GM23338 (cell line): ENCODE data around the gene TCTN1. TPM values are rescaled to one million over a fixed set of nuclear protein-coding genes. Genes with fewer than 3 reads are reported as not detected.

Experiments
- ATAC-seq: fragments of 200-7000 bp; cut with Tn5 transposase; 3 replicates; pipeline ENCODE4 v1.9.1; 2020
- DNase-seq: peaks from one replicate; pipeline ENCODE4 v3.0.0-alpha.2; 2015; ENCODE audit warnings: low spot score
- H2AFZ ChIP-seq: fragments of 200-600 bp; sonication (generic); 2 replicates; pipeline ENCODE4 v1.8.0; 2016; ENCODE audit warnings: antibody characterized with exemption, mild to moderate bottlenecking, moderate library complexity
- H3F3A ChIP-seq: fragments of 200-600 bp; sonication (generic); replicated peaks from 2 replicates; pipeline ENCODE4 v1.8.0; 2017; ENCODE audit warnings: antibody characterized with exemption, mixed run types, low read depth
- H3K27ac ChIP-seq: fragments of 200-600 bp; sonication (generic); 2 replicates; pipeline ENCODE4 v1.6.1; 2016; ENCODE audit warnings: low read depth
- H3K27me3 ChIP-seq: fragments of 200-600 bp; sonication (generic); 2 replicates; pipeline ENCODE4 v1.8.0; 2016; ENCODE audit warnings: mild to moderate bottlenecking, mixed run types, moderate library complexity; ENCODE audit not compliant: insufficient read depth
- H3K36me3 ChIP-seq: fragments of 200-600 bp; sonication (generic); 2 replicates; pipeline ENCODE4 v1.8.0; 2016; ENCODE audit warnings: mild to moderate bottlenecking; ENCODE audit not compliant: insufficient read depth
- H3K4me1 ChIP-seq: fragments of 200-600 bp; sonication (generic); 2 replicates; pipeline ENCODE4 v1.8.0; 2016; ENCODE audit warnings: mild to moderate bottlenecking, moderate library complexity; ENCODE audit not compliant: insufficient read depth
- H3K4me2 ChIP-seq: fragments of 200-600 bp; sonication (generic); 2 replicates; pipeline ENCODE4 v1.7.1; 2017; ENCODE audit warnings: mixed run types
- H3K4me3 ChIP-seq: fragments of 200-600 bp; sonication (generic); 2 replicates; pipeline ENCODE4 v1.6.1; 2016; ENCODE audit warnings: mixed run types
- H3K79me2 ChIP-seq: fragments of 200-600 bp; sonication (generic); replicated peaks from 2 replicates; pipeline ENCODE4 v1.8.0; 2017; ENCODE audit warnings: mild to moderate bottlenecking; ENCODE audit not compliant: insufficient read depth
- H3K9me2 ChIP-seq: fragments of 200-600 bp; sonication (generic); 2 replicates; pipeline ENCODE4 v1.8.0; 2017; ENCODE audit not compliant: insufficient read depth
- H4K20me1 ChIP-seq: fragments of 200-600 bp; sonication (generic); replicated peaks from 2 replicates; pipeline ENCODE4 v1.8.0; 2017; ENCODE audit warnings: mild to moderate bottlenecking; ENCODE audit not compliant: insufficient read depth
- H3K27ac Mint-ChIP-seq: 2 replicates; pipeline ENCODE4 v1.8.0; 2020; ENCODE audit warnings: inconsistent platforms, mild to moderate bottlenecking, moderate library complexity, mixed read lengths
- H3K27me3 Mint-ChIP-seq: 3 replicates; pipeline ENCODE4 v1.8.0; 2022; ENCODE audit warnings: low read depth, mild to moderate bottlenecking, moderate library complexity, mixed read lengths, inconsistent platforms; ENCODE audit not compliant: insufficient read depth, poor library complexity
- H3K36me3 Mint-ChIP-seq: 3 replicates; pipeline ENCODE4 v1.8.0; 2021; ENCODE audit warnings: low read depth, mild to moderate bottlenecking, inconsistent platforms, moderate library complexity, mixed read lengths
- H3K4me1 Mint-ChIP-seq: 3 replicates; pipeline ENCODE4 v1.8.0; 2020; ENCODE audit warnings: mild to moderate bottlenecking, inconsistent platforms, mixed read lengths
- H3K4me3 Mint-ChIP-seq: 3 replicates; pipeline ENCODE4 v1.8.0; 2021; ENCODE audit warnings: moderate library complexity, mild to moderate bottlenecking, inconsistent platforms, mixed read lengths
- H3K9me3 Mint-ChIP-seq: 3 replicates; pipeline ENCODE4 v1.8.0; 2020; ENCODE audit warnings: moderate library complexity, mild to moderate bottlenecking, inconsistent platforms, mixed read lengths
- CREB1 ChIP-seq: fragments of 250-450 bp; sonication (Bioruptor Pico); IDR thresholded peaks from 2 replicates; pipeline ENCODE4 v1.5.0; 2020; ENCODE audit warnings: low read depth, mild to moderate bottlenecking, moderate library complexity
- CTCF ChIP-seq, 2 experiments: fragments of 200-600 bp in 1 of 2; sonication (generic) in 1 of 2; conservative IDR thresholded peaks; 2 replicates each; pipeline versions ENCODE4 v1.5.1 to v1.6.1; 2016 to 2017; ENCODE audit warnings: antibody characterized with exemption in 2 of 2, low read depth in 2 of 2, mild to moderate bottlenecking in 2 of 2, moderate library complexity in 1 of 2
- ETS1 ChIP-seq: IDR thresholded peaks from 2 replicates; pipeline ENCODE4 v1.6.1; 2016; ENCODE audit warnings: antibody characterized with exemption
- EZH2 ChIP-seq: fragments of 200-600 bp; sonication (generic); IDR thresholded peaks from one replicate; pipeline ENCODE4 v1.8.0; 2017; ENCODE audit warnings: antibody characterized with exemption, mild to moderate bottlenecking, low read depth; ENCODE audit not compliant: unreplicated experiment
- EZH2phosphoT487 ChIP-seq: fragments of 200-600 bp; sonication (generic); IDR thresholded peaks from one replicate; pipeline ENCODE4 v1.8.1; 2018; ENCODE audit warnings: antibody characterized with exemption; ENCODE audit not compliant: unreplicated experiment
- JUNB ChIP-seq: IDR thresholded peaks from one replicate; pipeline ENCODE4 v1.6.1; 2016; ENCODE audit warnings: antibody characterized with exemption; ENCODE audit not compliant: unreplicated experiment
- NANOG ChIP-seq: IDR thresholded peaks from 2 replicates; pipeline ENCODE4 v1.6.1; 2016; ENCODE audit warnings: antibody characterized with exemption, borderline replicate concordance
- POLR2AphosphoS5 ChIP-seq: IDR thresholded peaks from 2 replicates; pipeline ENCODE4 v1.6.1; 2016; ENCODE audit warnings: antibody characterized with exemption, low read depth
- REST ChIP-seq: IDR thresholded peaks from one replicate; pipeline ENCODE4 v1.6.1; 2018; ENCODE audit warnings: antibody characterized with exemption; ENCODE audit not compliant: unreplicated experiment
- STAT1 ChIP-seq: IDR thresholded peaks from one replicate; pipeline ENCODE4 v1.6.1; 2016; ENCODE audit warnings: antibody characterized with exemption; ENCODE audit not compliant: unreplicated experiment
- ZNF114 ChIP-seq: fragments of 250-450 bp; sonication (Bioruptor Pico); IDR thresholded peaks from 2 replicates; pipeline ENCODE4 v1.5.0; 2020; ENCODE audit warnings: mild to moderate bottlenecking, moderate library complexity
- ZNF462 ChIP-seq: fragments of 250-450 bp; sonication (Bioruptor Pico); IDR thresholded peaks from 2 replicates; pipeline ENCODE4 v1.5.0; 2020; ENCODE audit warnings: mild to moderate bottlenecking, moderate library complexity
- polyA plus RNA-seq: library from polyadenylated mRNA; unstranded; fragments of >200 nt; fragmentation: Nextera tagmentation; extraction: Ambion mirVana; gene quantifications from 2 replicates; pipeline ENCODE4 v1.2.1, GENCODE V29; 2016
- total RNA-seq: library from RNA; depleted of rRNA; stranded (reverse); fragments of >200 nt; shearing (Covaris generic); gene quantifications from 2 replicates; pipeline ENCODE4 v1.2.3, GENCODE V29; 2014

The TCTN1 gene
- total and polyA plus RNA-seq, 2 experiments from 2014 or later = 10.6 to 12.4 TPM

- no peak for TF ChIP-seq ETS1
- no peak for TF ChIP-seq EZH2
- no peak for TF ChIP-seq CREB1 (CRISPR knock-in tag)
- no peak for TF ChIP-seq EZH2phosphoT487
- TF ChIP-seq NANOG = no peak
Observed at GRCh38 chr12:110627500-110628195, 13.7 kb downstream of the TCTN1 start (continued).

- Histone ChIP-seq H4K20me1 (no peaks in the 10 kb centered on the region), H3K4me2 (no peak overlapping the region), H3K4me1 (no peaks in the 10 kb centered on the region), H3K4me3 (no peak overlapping the region), H3K27me3 (no peaks in the 10 kb centered on the region), H3K79me2 (no peaks in the 10 kb centered on the region), H3F3A (no peaks in the 10 kb centered on the region), H3K27ac (no peak overlapping the region), H3K9me2 (no peaks in the 10 kb centered on the region), H3K36me3 (no peaks in the 10 kb centered on the region), H2AFZ (no peak overlapping the region)
- H3K27me3 Mint-ChIP-seq = peaks cover 4% of the 10 kb centered on the region
- no peaks in the 10 kb centered on the region for H3K36me3 Mint-ChIP-seq
- no peaks in the 10 kb centered on the region for H3K9me3 Mint-ChIP-seq
- no peak overlapping the region for H3K4me3 Mint-ChIP-seq
- DNase-seq = no peak
- ATAC-seq = no peak
- no peaks in the 10 kb centered on the region for H3K4me1 Mint-ChIP-seq
- no peak overlapping the region for H3K27ac Mint-ChIP-seq
- no peak for TF ChIP-seq NANOG
- TF ChIP-seq CTCF (conservative IDR thresholded peaks at IDR 0.05; ENCODE audit: low read depth in 2 of 2) = no peak
- TF ChIP-seq EZH2phosphoT487 = no peak
- no peak for TF ChIP-seq ZNF114 (CRISPR knock-in tag)
- no peak for TF ChIP-seq EZH2
- TF ChIP-seq REST = no peak
- no peak for TF ChIP-seq CREB1 (CRISPR knock-in tag)
- TF ChIP-seq ZNF462 = no peak
- no peak for TF ChIP-seq POLR2AphosphoS5
- TF ChIP-seq JUNB = no peak
- no peak for TF ChIP-seq STAT1
Observed at GRCh38 chr12:110635055-110635454, 21.1 kb downstream of the TCTN1 start.
